Hematopoietic multipotent progenitor cell (in vitro differentiated cells): ENCODE results near the gene OR6S1. TPM values are rescaled to one million over a fixed set of nuclear protein-coding genes. Genes with fewer than 3 reads are reported as not detected.

Experiments used
- DNase-seq, 3 donors: peaks; one replicate each; pipeline ENCODE4 v3.0.0-alpha.2; 2011 to 2015; ENCODE audit warnings: low read depth in 2 of 3, low spot score in 2 of 3
- total RNA-seq: library from RNA; depleted of rRNA; stranded (reverse); fragments of >200 nt; gene quantifications from one replicate; pipeline ENCODE4 v1.2.3, GENCODE V29; 2012

OR6S1 gene
- total RNA-seq, result not detected

GRCh38 chr14:20641591-20641990 lies at the start of gene OR6S1:
TSS of gene OR6S1 (minus strand) at chr14:20641691. CDS start at chr14:20641691, 0 bp downstream.
- no peak for DNase-seq

- peak; percentile 45 to 80 (median 66) for DNase-seq
Observed at GRCh38 chr14:20690848-20691640, 49.6 kb upstream of the OR6S1 start.

GRCh38 chr14:20688167-20688839 lies 46.8 kb upstream of the OR6S1 start, which contains the start of gene ANG:
TSS of gene ANG (plus strand) at chr14:20688764. CDS start at chr14:20693565, 4,801 bp downstream.
- DNase-seq, result no peak

- no peak for DNase-seq
Observed at GRCh38 chr14:20687362-20688166, 46.1 kb upstream of the OR6S1 start.

- DNase-seq, result no peak
Observed at GRCh38 chr14:20686386-20687143, 45.1 kb upstream of the OR6S1 start.

- no peak for DNase-seq
Observed at GRCh38 chr14:20684662-20685456, 43.4 kb upstream of the OR6S1 start.

GRCh38 chr14:20683891-20684661 lies 42.6 kb upstream of the OR6S1 start, which contains the start of gene RNASE4:
TSS of gene RNASE4 (plus strand) at chr14:20684560. CDS start at chr14:20699372, 14,812 bp downstream.
- DNase-seq, result peak; percentile 77 to 89 (median 78)

- peak; percentile 65 to 90 (median 79) for DNase-seq
Observed at GRCh38 chr14:20683125-20683890, 41.8 kb upstream of the OR6S1 start.

- DNase-seq, result peak; percentile 68 to 86 (median 84)
Observed at GRCh38 chr14:20682435-20683124, 41.1 kb upstream of the OR6S1 start.

GRCh38 chr14:20682127-20682434 lies 40.6 kb upstream of the OR6S1 start:
- DNase-seq, result no peak

GRCh38 chr14:20681348-20682126 lies 40.0 kb upstream of the OR6S1 start:
- peak; percentile 77 to 95 (median 87) for DNase-seq

- DNase-seq, result no peak
Observed at GRCh38 chr14:20680843-20681347, 39.4 kb upstream of the OR6S1 start.

GRCh38 chr14:20680363-20680762 lies 38.9 kb upstream of the OR6S1 start:
- no peak for DNase-seq

GRCh38 chr14:20679907-20680306 lies 38.4 kb upstream of the OR6S1 start:
- peak in 1 of 3 donors; percentile 24 for DNase-seq

GRCh38 chr14:20676072-20676471 lies 34.6 kb upstream of the OR6S1 start:
- no peak for DNase-seq

- no peak for DNase-seq
Observed at GRCh38 chr14:20675669-20676068, 34.2 kb upstream of the OR6S1 start.
